ENCODE data around the gene CNTN5. TPM values are rescaled to one million over a fixed set of nuclear protein-coding genes. Genes with fewer than 3 reads are reported as not detected.

Gene CNTN5
- total RNA-seq, 4 donors from 2014 or later = 0.51 to 2.3 (median 0.58) TPM; not detected in 1

DNA sequence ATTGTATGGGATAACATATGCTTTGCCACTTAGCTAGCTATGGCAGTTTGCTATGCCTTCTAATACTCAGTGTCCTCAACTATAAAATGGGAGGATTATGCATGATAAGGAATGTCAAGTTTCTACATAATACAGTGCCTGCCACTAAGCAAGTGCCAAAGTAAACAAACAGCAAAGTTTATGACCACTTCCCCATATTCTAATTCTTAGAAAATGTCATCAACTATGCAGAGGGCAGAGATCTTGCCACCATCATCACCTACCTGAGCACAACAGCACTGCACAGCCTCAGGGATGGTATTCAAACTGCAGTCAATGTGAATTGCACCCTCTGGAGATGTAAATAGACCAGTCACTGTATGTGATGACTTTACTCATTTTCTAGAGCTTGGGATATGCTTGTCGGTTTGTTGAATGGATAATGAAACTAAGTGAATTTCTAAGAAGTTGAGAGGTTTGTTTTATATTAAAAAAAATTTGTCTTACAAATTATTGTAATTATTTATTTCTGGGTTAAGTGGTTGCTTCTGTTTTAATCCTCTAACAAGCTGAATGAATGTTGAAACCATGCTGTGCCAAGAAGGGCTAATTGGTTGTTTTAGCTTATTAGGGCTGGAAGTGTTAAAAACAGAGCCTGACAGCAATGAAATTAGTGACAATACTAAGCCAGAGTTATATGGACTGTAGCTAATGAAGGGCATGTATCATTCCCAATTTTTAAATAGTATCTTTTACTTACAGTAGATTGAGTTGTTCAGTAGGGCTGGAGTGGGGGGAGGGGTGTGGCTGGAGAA is 398.4 kb downstream of the CNTN5 start:
- DNase-seq = no peak
- Histone ChIP-seq H3K27ac (no peak overlapping the region), H3K4me3 (no peak overlapping the region), H3K27me3 (no peaks in the 10 kb centered on the region), H3K9me3 (no peaks in the 10 kb centered on the region), H3K4me1 (no peaks in the 10 kb centered on the region), H3K36me3 (no peaks in the 10 kb centered on the region)
- intact Hi-C loops (cut with DNase I; ENCODE audit: low total_unique reads) = no loop called here
- no peak for TF ChIP-seq POLR2A (IDR thresholded peaks at IDR 0.05)
- TF ChIP-seq, protein P1, sequence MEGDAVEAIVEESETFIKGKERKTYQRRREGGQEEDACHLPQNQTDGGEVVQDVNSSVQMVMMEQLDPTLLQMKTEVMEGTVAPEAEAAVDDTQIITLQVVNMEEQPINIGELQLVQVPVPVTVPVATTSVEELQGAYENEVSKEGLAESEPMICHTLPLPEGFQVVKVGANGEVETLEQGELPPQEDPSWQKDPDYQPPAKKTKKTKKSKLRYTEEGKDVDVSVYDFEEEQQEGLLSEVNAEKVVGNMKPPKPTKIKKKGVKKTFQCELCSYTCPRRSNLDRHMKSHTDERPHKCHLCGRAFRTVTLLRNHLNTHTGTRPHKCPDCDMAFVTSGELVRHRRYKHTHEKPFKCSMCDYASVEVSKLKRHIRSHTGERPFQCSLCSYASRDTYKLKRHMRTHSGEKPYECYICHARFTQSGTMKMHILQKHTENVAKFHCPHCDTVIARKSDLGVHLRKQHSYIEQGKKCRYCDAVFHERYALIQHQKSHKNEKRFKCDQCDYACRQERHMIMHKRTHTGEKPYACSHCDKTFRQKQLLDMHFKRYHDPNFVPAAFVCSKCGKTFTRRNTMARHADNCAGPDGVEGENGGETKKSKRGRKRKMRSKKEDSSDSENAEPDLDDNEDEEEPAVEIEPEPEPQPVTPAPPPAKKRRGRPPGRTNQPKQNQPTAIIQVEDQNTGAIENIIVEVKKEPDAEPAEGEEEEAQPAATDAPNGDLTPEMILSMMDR (IDR thresholded peaks at IDR 0.05) = no peak

DNA sequence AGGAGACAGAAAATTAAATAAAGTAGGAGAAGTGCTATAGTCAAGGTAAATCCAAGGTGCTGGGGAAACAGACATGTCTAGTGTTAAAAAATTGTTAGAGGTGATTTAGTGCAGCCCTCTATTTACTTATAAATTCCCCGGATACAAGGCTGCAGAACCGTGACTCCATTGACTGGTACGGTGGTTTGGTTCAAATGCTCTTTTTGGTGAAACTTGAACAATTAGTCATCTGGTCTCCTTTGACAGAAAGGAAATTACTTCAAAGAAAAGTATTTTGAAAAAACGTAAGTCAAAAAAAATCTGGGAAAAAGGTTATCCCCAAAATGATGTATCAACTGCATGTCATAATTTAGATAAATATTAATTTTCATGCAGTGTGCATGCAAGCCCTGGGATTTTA is 399.2 kb downstream of the CNTN5 start:
- Histone ChIP-seq H3K36me3 (no peaks in the 10 kb centered on the region), H3K4me1 (no peaks in the 10 kb centered on the region), H3K27me3 (no peaks in the 10 kb centered on the region), H3K4me3 (no peak overlapping the region), H3K9me3 (no peaks in the 10 kb centered on the region), H3K27ac (no peak overlapping the region)
- TF ChIP-seq, protein P1 (IDR thresholded peaks at IDR 0.05) = no peak
- no peak for TF ChIP-seq POLR2A (IDR thresholded peaks at IDR 0.05)
- intact Hi-C loops (cut with DNase I; ENCODE audit: low total_unique reads) = no loop called here
- DNase-seq = no peak

DNA sequence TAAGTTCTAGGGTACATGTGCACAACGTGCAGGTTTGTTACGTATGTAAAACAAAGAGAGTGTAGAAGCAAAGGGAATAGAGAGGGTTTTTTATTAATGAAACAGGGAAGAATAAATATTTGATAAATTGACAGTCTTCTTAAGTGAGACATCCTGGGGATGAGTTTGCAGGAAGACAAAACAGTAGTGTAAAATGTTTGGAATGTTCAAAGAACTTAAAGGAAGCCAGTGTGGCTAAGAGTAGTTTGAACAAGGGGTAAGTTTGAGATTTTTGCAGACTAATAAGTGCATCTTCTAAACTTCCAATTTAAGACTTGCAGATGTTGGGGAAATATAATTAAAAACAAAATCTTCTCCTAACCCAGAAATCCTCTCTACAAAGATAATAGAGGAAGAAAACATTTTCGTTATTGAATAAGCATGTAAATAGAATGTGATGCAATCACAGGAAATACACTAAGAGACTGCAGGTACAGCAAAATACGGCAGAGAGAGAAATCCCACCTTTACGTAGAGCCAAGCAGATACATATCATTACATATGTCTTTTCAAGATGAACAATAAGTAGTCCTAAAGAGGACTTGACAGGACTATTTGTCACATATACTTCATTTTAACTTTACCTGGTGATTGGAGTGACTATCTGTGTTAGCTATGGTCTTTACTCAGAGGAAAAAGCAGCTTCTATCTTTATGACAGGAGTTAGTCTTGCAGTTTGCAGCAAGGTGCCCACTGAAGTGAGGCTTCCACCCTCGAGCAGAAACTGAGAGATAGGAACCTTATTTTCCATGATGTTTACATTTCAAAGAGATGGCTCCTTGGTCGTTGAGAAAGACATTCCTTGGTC is 402.1 kb downstream of the CNTN5 start:
- H3K4me3 ChIP-seq = no peak overlapping the region
- no peak for DNase-seq
- no peaks in the 10 kb centered on the region for H3K9me3 ChIP-seq
- no peak overlapping the region for H3K27ac ChIP-seq
- no peaks in the 10 kb centered on the region for H3K27me3 ChIP-seq
- no peaks in the 10 kb centered on the region for H3K36me3 ChIP-seq
- TF ChIP-seq, protein P1 (IDR thresholded peaks at IDR 0.05) = no peak
- TF ChIP-seq POLR2A (IDR thresholded peaks at IDR 0.05) = no peak
- intact Hi-C loops (cut with DNase I; ENCODE audit: low total_unique reads) = no loop called here
- no peaks in the 10 kb centered on the region for H3K4me1 ChIP-seq

DNA sequence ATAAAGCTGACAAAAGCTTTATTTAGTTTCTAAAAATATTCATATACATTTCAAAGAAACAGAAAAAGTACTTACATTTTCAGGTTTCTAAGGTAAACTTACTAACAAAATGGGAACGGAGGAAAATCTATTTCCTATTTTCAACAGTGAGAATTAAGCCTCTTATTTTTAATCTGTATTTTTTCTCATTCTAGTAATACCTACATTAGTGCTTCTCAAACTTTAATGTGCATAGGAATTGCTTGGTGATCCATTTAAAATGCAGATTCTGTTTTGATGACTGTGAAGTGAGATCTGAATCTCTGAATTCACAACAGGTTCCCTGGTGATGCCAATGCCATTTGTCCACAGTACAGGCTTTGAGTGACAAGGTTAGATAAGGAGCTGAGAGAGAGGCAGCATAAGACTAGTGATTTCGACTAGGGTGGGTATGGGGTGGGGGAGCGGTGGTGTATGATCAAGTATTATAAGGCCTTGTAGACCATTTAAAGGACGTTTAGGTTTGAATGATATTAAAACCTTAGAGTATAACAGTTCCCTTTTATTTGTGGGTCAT is 402.8 kb downstream of the CNTN5 start:
- intact Hi-C loops (cut with DNase I; ENCODE audit: low total_unique reads) = no loop called here
- TF ChIP-seq POLR2A (IDR thresholded peaks at IDR 0.05) = no peak
- TF ChIP-seq, protein P1 (IDR thresholded peaks at IDR 0.05) = no peak
- no peak overlapping the region for H3K27ac ChIP-seq
- H3K27me3 ChIP-seq = no peaks in the 10 kb centered on the region
- H3K9me3 ChIP-seq = no peaks in the 10 kb centered on the region
- no peak for DNase-seq
- H3K36me3 ChIP-seq = no peaks in the 10 kb centered on the region
- H3K4me3 ChIP-seq = no peak overlapping the region
- no peaks in the 10 kb centered on the region for H3K4me1 ChIP-seq

Data from uterus (tissue), 4 donors.